ENCODE measurements around the gene PDCD4.

- TF ChIP-seq CTCF (IDR thresholded peaks at IDR 0.05; ENCODE audit: low read depth, low read length, missing input control), result no peak
- no peak for TF ChIP-seq JUND (IDR thresholded peaks at IDR 0.05)
- TF ChIP-seq EGR1 (IDR thresholded peaks at IDR 0.05; ENCODE audit: low read depth in 2 of 2), result no peak
- TF ChIP-seq MAX (IDR thresholded peaks at IDR 0.05), result no peak
- no peak for TF ChIP-seq HNF4G (IDR thresholded peaks at IDR 0.05)
- TF ChIP-seq SP1 (IDR thresholded peaks at IDR 0.05), result no peak
- TF ChIP-seq ZBTB33 (IDR thresholded peaks at IDR 0.05), result no peak
- no peak for TF ChIP-seq FOXA1 (IDR thresholded peaks at IDR 0.05)
- no peak for TF ChIP-seq RAD21 (IDR thresholded peaks at IDR 0.05)
- TF ChIP-seq TAF1 (conservative IDR thresholded peaks at IDR 0.05), result no peak
- no peak for TF ChIP-seq REST (IDR thresholded peaks at IDR 0.05)
Measured at GRCh38 chr10:110859206-110859972, 12.3 kb upstream of the PDCD4 start.

All from liver (tissue), 3 donors.